Middle frontal gyrus (tissue), 1 donor: ENCODE data around the gene UBE2N.

Source experiments
- DNase-seq: peaks from one replicate; pipeline ENCODE4 v3.0.0-alpha.2; 2015; ENCODE audit warnings: low spot score; ENCODE audit errors: extremely low spot score

Gene UBE2N

GRCh38 chr12:93441617-93442410 is at the start of gene UBE2N:
TSS of gene UBE2N (minus strand) at chr12:93441947. CDS start at chr12:93441884, 63 bp downstream.
- peak; percentile 90 for DNase-seq

- DNase-seq = no peak
These were observed 42.7 kb upstream of the UBE2N start for GRCh38 chr12:93484315-93484981.

- DNase-seq = no peak
These were observed 41.5 kb upstream of the UBE2N start for GRCh38 chr12:93483151-93483807.

- DNase-seq = no peak
These were observed 41.0 kb upstream of the UBE2N start for GRCh38 chr12:93482721-93483120.

GRCh38 chr12:93476555-93476954 is 34.8 kb upstream of the UBE2N start:
- no peak for DNase-seq

- no peak for DNase-seq
These were observed 27.6 kb upstream of the UBE2N start for GRCh38 chr12:93469386-93469785.

- DNase-seq = no peak
These were observed 26.2 kb upstream of the UBE2N start for GRCh38 chr12:93468008-93468371.

GRCh38 chr12:93467351-93468007 is 25.7 kb upstream of the UBE2N start, which contains the start of gene MRPL42:
TSS of gene MRPL42 (plus strand) at chr12:93467514. CDS start at chr12:93469286, 1,772 bp downstream.
- peak; percentile 80 for DNase-seq

- no peak for DNase-seq
These were observed 25.0 kb upstream of the UBE2N start for GRCh38 chr12:93466625-93467350.

GRCh38 chr12:93465841-93466240 is 24.1 kb upstream of the UBE2N start:
- no peak for DNase-seq

- no peak for DNase-seq
These were observed 19.8 kb upstream of the UBE2N start for GRCh38 chr12:93461503-93461902.

- no peak for DNase-seq
These were observed 19.2 kb upstream of the UBE2N start for GRCh38 chr12:93460902-93461301.

GRCh38 chr12:93460003-93460402 is 18.3 kb upstream of the UBE2N start:
- no peak for DNase-seq

GRCh38 chr12:93459097-93459496 is 17.4 kb upstream of the UBE2N start:
- no peak for DNase-seq

GRCh38 chr12:93456077-93456476 is 14.3 kb upstream of the UBE2N start:
- no peak for DNase-seq

GRCh38 chr12:93453633-93454032 is 11.9 kb upstream of the UBE2N start:
- no peak for DNase-seq

- DNase-seq = no peak
These were observed 9.8 kb upstream of the UBE2N start for GRCh38 chr12:93451423-93452158.

GRCh38 chr12:93449277-93449676 is 7.5 kb upstream of the UBE2N start:
- DNase-seq = no peak

- no peak for DNase-seq
These were observed 7.0 kb upstream of the UBE2N start for GRCh38 chr12:93448796-93449195.

GRCh38 chr12:93447555-93448290 is 6.0 kb upstream of the UBE2N start:
- no peak for DNase-seq
